ENCODE measurements around the gene P2RY2.

The P2RY2 gene

DNA sequence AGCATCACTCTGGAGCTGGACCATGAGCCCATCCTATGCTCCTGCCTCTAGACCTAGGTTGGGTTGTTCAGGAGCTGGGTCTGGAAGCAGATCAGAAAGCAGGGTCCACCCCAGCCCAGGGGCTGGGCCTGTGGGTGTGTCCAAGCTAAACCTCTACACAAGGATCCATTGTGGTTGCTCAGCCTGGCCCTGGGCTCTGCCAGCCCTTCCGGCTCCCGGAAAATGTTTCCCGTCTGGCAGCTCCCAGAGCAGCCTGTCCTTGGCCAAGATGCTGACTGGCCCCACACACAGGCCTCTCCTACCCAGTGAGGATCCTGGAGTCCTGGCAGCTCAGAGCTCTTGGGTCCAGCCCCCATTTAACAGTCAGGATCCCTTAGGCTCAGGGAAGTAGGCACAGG lies 40.7 kb upstream of the P2RY2 start:
- no peaks in the 10 kb centered on the region for H3K36me3 ChIP-seq (ENCODE audit: control insufficient read depth, insufficient read depth, low read length)
- no peaks in the 10 kb centered on the region for H3K9me3 ChIP-seq (ENCODE audit: control insufficient read depth, insufficient read depth, low read length)
- no peak overlapping the region for H3K9ac ChIP-seq (ENCODE audit: low read depth, low read length)
- no peak overlapping the region for H3K27ac ChIP-seq (ENCODE audit: low read depth, low read length)
- H3K4me3 ChIP-seq (ENCODE audit: low read depth, low read length): no peak overlapping the region
- no peaks in the 10 kb centered on the region for H3K4me1 ChIP-seq (ENCODE audit: control insufficient read depth, insufficient read depth, low read length)
- H3K27me3 ChIP-seq (ENCODE audit: control insufficient read depth, insufficient read depth, low read length): no peaks in the 10 kb centered on the region

- Histone ChIP-seq H3K27ac (ENCODE audit: low read depth, low read length) (no peak overlapping the region), H3K27me3 (ENCODE audit: control insufficient read depth, insufficient read depth, low read length) (no peaks in the 10 kb centered on the region), H3K9ac (ENCODE audit: low read depth, low read length) (no peak overlapping the region), H3K4me3 (ENCODE audit: low read depth, low read length) (no peak overlapping the region), H3K4me1 (ENCODE audit: control insufficient read depth, insufficient read depth, low read length) (no peaks in the 10 kb centered on the region), H3K9me3 (ENCODE audit: control insufficient read depth, insufficient read depth, low read length) (no peaks in the 10 kb centered on the region), H3K36me3 (ENCODE audit: control insufficient read depth, insufficient read depth, low read length) (no peaks in the 10 kb centered on the region)
Observed at GRCh38 chr11:73177778-73178539, 40.1 kb upstream of the P2RY2 start.

- H3K36me3 ChIP-seq (ENCODE audit: control insufficient read depth, insufficient read depth, low read length): no peaks in the 10 kb centered on the region
- H3K27ac ChIP-seq (ENCODE audit: low read depth, low read length): no peak overlapping the region
- no peaks in the 10 kb centered on the region for H3K4me1 ChIP-seq (ENCODE audit: control insufficient read depth, insufficient read depth, low read length)
- H3K9ac ChIP-seq (ENCODE audit: low read depth, low read length): no peak overlapping the region
- no peaks in the 10 kb centered on the region for H3K9me3 ChIP-seq (ENCODE audit: control insufficient read depth, insufficient read depth, low read length)
- no peak overlapping the region for H3K4me3 ChIP-seq (ENCODE audit: low read depth, low read length)
- H3K27me3 ChIP-seq (ENCODE audit: control insufficient read depth, insufficient read depth, low read length): no peaks in the 10 kb centered on the region
Observed at GRCh38 chr11:73178681-73179080, 39.4 kb upstream of the P2RY2 start.

DNA sequence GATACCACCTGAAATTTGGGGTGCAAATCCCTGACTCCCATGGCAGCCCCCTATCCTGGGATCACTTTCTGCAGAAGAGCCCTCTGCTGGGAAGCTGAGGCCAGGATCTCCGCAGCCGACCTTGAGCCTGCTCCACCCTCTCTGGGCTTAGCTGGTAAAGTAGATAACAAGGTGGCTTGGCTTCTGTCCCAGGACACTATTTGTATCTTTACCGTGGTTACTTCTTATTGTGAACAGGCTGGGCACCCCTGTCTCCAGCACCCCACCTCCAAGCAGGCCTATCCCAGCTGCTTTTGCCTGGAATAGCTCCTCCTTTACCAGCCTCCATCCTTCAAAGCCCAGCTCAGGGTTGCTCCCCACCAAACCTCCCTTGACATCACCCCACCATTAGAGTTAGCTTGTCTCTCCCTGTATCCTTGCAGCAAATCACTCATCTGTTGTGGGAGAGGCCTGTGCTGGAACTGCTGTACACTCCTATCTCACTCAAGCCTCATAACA lies 35.2 kb upstream of the P2RY2 start:
- Histone ChIP-seq H3K27ac (ENCODE audit: low read depth, low read length) (no peak overlapping the region), H3K36me3 (ENCODE audit: control insufficient read depth, insufficient read depth, low read length) (no peaks in the 10 kb centered on the region)

GRCh38 chr11:73184953-73185671 lies 33.0 kb upstream of the P2RY2 start:
- no peaks in the 10 kb centered on the region for H3K36me3 ChIP-seq (ENCODE audit: control insufficient read depth, insufficient read depth, low read length)
- H3K27me3 ChIP-seq (ENCODE audit: control insufficient read depth, insufficient read depth, low read length): no peaks in the 10 kb centered on the region
- no peak overlapping the region for H3K27ac ChIP-seq (ENCODE audit: low read depth, low read length)
- H3K9me3 ChIP-seq (ENCODE audit: control insufficient read depth, insufficient read depth, low read length): no peaks in the 10 kb centered on the region
- H3K9ac ChIP-seq (ENCODE audit: low read depth, low read length): no peak overlapping the region
- H3K4me3 ChIP-seq (ENCODE audit: low read depth, low read length): no peak overlapping the region
- no peaks in the 10 kb centered on the region for H3K4me1 ChIP-seq (ENCODE audit: control insufficient read depth, insufficient read depth, low read length)

More for the DNA sequence above, 35.2 kb upstream of the P2RY2 start:
- Histone ChIP-seq H3K27me3 (ENCODE audit: control insufficient read depth, insufficient read depth, low read length) (no peaks in the 10 kb centered on the region), H3K9ac (ENCODE audit: low read depth, low read length) (no peak overlapping the region), H3K4me3 (ENCODE audit: low read depth, low read length) (no peak overlapping the region), H3K9me3 (ENCODE audit: control insufficient read depth, insufficient read depth, low read length) (no peaks in the 10 kb centered on the region), H3K4me1 (ENCODE audit: control insufficient read depth, insufficient read depth, low read length) (no peaks in the 10 kb centered on the region)

DNA sequence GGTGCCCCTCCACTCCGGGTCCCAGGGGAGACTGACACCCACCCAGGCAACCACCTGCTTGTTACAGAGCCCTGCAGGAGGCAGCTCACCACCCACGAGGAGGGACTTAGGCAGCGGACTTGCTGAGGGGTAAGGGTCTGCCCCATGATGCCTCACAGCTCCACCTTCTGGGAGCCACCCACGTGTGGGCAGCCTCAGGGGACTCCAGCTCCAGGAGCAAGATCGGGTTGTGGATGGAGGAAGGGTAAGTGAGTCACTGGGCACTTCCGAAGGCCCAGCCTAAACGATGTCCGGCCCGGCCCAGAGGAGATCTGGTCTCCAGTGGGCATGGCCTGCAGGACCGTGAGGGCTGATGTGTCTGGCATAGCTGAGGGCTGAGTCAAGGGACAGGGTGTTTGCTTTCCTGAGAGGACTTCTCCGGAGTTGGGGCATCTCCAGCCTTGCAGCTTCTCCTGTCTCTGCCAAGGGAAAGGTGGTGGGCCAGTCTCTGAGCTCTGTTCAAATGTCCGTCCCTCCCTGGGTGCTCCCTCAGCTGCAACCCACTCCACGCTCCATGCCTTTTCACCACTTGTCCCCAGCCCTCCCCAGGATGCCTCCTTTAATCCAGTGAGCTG lies 32.3 kb upstream of the P2RY2 start:
- Histone ChIP-seq H3K9me3 (ENCODE audit: control insufficient read depth, insufficient read depth, low read length) (no peaks in the 10 kb centered on the region), H3K27me3 (ENCODE audit: control insufficient read depth, insufficient read depth, low read length) (no peaks in the 10 kb centered on the region), H3K9ac (ENCODE audit: low read depth, low read length) (no peak overlapping the region), H3K4me3 (ENCODE audit: low read depth, low read length) (no peak overlapping the region), H3K27ac (ENCODE audit: low read depth, low read length) (no peak overlapping the region), H3K4me1 (ENCODE audit: control insufficient read depth, insufficient read depth, low read length) (no peaks in the 10 kb centered on the region), H3K36me3 (ENCODE audit: control insufficient read depth, insufficient read depth, low read length) (no peaks in the 10 kb centered on the region)

DNA sequence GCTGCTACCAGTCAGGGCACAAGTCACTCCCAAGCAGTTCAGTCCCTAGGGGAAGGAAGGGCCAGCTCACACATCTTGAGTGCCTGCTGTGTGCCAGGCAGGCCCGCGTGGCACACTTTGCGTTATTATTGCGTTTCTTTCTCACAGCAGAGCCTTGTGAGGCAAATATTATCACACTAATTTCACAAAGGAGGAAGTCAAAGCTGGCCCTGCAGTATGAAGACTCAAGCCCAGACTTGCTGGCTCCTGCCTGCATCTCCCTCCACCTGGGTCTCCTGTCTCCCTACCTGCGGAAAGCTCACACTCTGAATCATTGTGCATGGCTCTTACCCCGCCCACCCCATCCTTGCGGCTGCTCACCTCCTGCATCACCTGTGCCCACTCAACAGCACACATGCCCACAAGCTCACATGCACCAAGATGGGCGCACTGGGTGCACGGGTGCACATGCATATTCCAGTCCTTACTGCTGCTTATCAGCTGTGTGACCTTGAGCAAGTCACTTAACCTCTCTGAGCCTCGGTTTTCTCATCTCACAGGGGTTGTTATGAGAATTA lies 31.7 kb upstream of the P2RY2 start:
- Histone ChIP-seq H3K9ac (ENCODE audit: low read depth, low read length) (no peak overlapping the region), H3K4me3 (ENCODE audit: low read depth, low read length) (no peak overlapping the region), H3K36me3 (ENCODE audit: control insufficient read depth, insufficient read depth, low read length) (no peaks in the 10 kb centered on the region), H3K27ac (ENCODE audit: low read depth, low read length) (no peak overlapping the region), H3K4me1 (ENCODE audit: control insufficient read depth, insufficient read depth, low read length) (no peaks in the 10 kb centered on the region), H3K27me3 (ENCODE audit: control insufficient read depth, insufficient read depth, low read length) (no peaks in the 10 kb centered on the region), H3K9me3 (ENCODE audit: control insufficient read depth, insufficient read depth, low read length) (no peaks in the 10 kb centered on the region)

DNA sequence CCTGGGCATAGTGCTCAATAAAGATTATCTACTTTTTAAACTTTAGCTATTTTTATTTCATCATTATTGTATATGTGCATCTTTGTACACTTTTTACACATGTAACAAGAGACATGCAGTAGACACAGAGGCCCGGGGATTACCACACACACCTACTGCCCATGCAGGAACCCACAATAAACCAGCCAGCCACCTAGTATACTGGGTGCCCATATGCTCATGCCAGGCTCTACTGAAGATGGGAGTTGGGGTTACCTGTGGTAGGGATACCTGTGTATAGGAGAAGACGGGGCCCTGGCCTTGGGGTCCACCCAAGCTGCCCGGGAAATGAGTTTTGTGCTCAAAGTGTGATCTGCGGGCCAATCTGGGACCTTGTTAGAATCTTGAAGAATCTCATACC lies 31.2 kb upstream of the P2RY2 start:
- Histone ChIP-seq H3K4me3 (ENCODE audit: low read depth, low read length) (no peak overlapping the region), H3K36me3 (ENCODE audit: control insufficient read depth, insufficient read depth, low read length) (no peaks in the 10 kb centered on the region), H3K4me1 (ENCODE audit: control insufficient read depth, insufficient read depth, low read length) (no peaks in the 10 kb centered on the region), H3K27ac (ENCODE audit: low read depth, low read length) (no peak overlapping the region), H3K9me3 (ENCODE audit: control insufficient read depth, insufficient read depth, low read length) (no peaks in the 10 kb centered on the region), H3K27me3 (ENCODE audit: control insufficient read depth, insufficient read depth, low read length) (no peaks in the 10 kb centered on the region), H3K9ac (ENCODE audit: low read depth, low read length) (no peak overlapping the region)

GRCh38 chr11:73187854-73188253 lies 30.2 kb upstream of the P2RY2 start:
- H3K9ac ChIP-seq (ENCODE audit: low read depth, low read length): no peak overlapping the region
- no peaks in the 10 kb centered on the region for H3K36me3 ChIP-seq (ENCODE audit: control insufficient read depth, insufficient read depth, low read length)
- H3K27me3 ChIP-seq (ENCODE audit: control insufficient read depth, insufficient read depth, low read length): no peaks in the 10 kb centered on the region
- no peaks in the 10 kb centered on the region for H3K4me1 ChIP-seq (ENCODE audit: control insufficient read depth, insufficient read depth, low read length)
- no peak overlapping the region for H3K27ac ChIP-seq (ENCODE audit: low read depth, low read length)
- H3K4me3 ChIP-seq (ENCODE audit: low read depth, low read length): no peak overlapping the region
- H3K9me3 ChIP-seq (ENCODE audit: control insufficient read depth, insufficient read depth, low read length): no peaks in the 10 kb centered on the region

DNA sequence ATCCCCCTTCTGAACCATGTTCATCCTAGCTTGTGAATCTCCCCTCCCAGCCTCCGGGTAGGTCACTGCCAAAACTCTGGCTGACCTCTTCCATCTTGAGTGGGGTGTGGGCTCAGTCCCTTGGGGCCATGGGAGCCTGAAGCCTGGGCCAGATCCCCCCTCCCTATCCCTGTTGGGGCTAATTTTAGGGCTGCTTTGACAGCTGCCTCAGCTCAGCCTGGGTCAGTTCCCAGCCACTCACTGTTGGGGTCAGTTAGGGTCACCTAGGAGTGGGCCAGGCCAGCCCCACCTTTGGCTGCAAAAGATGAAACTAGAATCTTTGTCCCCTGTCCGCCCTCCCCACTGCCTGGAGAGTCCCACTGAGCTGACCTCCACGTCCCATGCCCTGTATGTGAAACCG lies 29.8 kb upstream of the P2RY2 start:
- H3K4me3 ChIP-seq (ENCODE audit: low read depth, low read length): no peak overlapping the region
- H3K9me3 ChIP-seq (ENCODE audit: control insufficient read depth, insufficient read depth, low read length): no peaks in the 10 kb centered on the region
- no peak overlapping the region for H3K27ac ChIP-seq (ENCODE audit: low read depth, low read length)
- H3K27me3 ChIP-seq (ENCODE audit: control insufficient read depth, insufficient read depth, low read length): no peaks in the 10 kb centered on the region
- no peak overlapping the region for H3K9ac ChIP-seq (ENCODE audit: low read depth, low read length)
- no peaks in the 10 kb centered on the region for H3K4me1 ChIP-seq (ENCODE audit: control insufficient read depth, insufficient read depth, low read length)
- no peaks in the 10 kb centered on the region for H3K36me3 ChIP-seq (ENCODE audit: control insufficient read depth, insufficient read depth, low read length)

DNA sequence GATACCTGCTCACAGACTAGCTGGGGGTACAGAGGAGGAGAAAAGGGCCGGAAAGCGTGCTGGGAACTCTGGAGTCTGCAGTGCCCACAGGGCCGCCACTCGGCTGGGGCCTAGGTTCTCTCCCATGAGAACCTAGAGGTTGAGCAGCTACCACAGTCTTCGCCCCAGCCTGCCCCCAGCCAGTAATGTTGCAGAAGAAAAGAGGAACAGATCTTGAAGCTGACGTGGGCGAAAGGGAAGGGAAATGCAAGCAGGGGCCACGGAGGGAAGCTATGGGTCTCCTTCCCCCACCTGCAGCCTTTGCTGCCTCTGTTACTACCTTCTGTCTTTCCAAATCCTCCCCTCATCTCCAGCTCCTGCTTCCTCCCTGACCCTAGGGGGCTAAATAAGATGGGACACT lies 28.8 kb upstream of the P2RY2 start:
- Histone ChIP-seq H3K27ac (ENCODE audit: low read depth, low read length) (no peak overlapping the region), H3K36me3 (ENCODE audit: control insufficient read depth, insufficient read depth, low read length) (no peaks in the 10 kb centered on the region), H3K4me3 (ENCODE audit: low read depth, low read length) (no peak overlapping the region), H3K9me3 (ENCODE audit: control insufficient read depth, insufficient read depth, low read length) (no peaks in the 10 kb centered on the region), H3K9ac (ENCODE audit: low read depth, low read length) (no peak overlapping the region), H3K4me1 (ENCODE audit: control insufficient read depth, insufficient read depth, low read length) (no peaks in the 10 kb centered on the region), H3K27me3 (ENCODE audit: control insufficient read depth, insufficient read depth, low read length) (no peaks in the 10 kb centered on the region)

All from HUES48 (cell line).